Activated CD4-positive, alpha-beta T cell treated with anti-CD3 and anti-CD28 coated beads, Interleukin-2, amount 10 ng/mL, durations not matched to agents 7 days and 5 days (primary cell): ENCODE measurements around the gene PTPRN2. TPM values are rescaled to one million over a fixed set of nuclear protein-coding genes. Genes with fewer than 3 reads are reported as not detected.

Source experiments
- CTCF ChIA-PET: fragments of 350-600 bp; sonication (Branson Sonifier 250); formaldehyde crosslinking; loops from one replicate; lab custom pipeline; 2021; ENCODE audit warnings: antibody characterized with exemption; lab: Charles Lee
- POLR2A ChIA-PET: fragments of 350-600 bp; sonication (Branson Sonifier 250); formaldehyde crosslinking; loops from one replicate; lab custom pipeline; 2021; ENCODE audit warnings: antibody characterized with exemption; lab: Charles Lee
- DNase-seq: peaks from one replicate; pipeline ENCODE4 v3.0.0-alpha.2; 2020
- H3K27ac Mint-ChIP-seq: one replicate; pipeline ENCODE4 v1.8.0; 2021; ENCODE audit warnings: mild to moderate bottlenecking, moderate library complexity, mixed read lengths
- H3K27me3 Mint-ChIP-seq: one replicate; pipeline ENCODE4 v1.8.0; 2021; ENCODE audit warnings: mixed read lengths
- H3K36me3 Mint-ChIP-seq: one replicate; pipeline ENCODE4 v1.8.0; 2021; ENCODE audit warnings: low read depth, mixed read lengths
- H3K4me1 Mint-ChIP-seq: one replicate; pipeline ENCODE4 v1.8.0; 2021; ENCODE audit warnings: mixed read lengths
- H3K4me3 Mint-ChIP-seq: one replicate; pipeline ENCODE4 v1.8.0; 2021; ENCODE audit warnings: mild to moderate bottlenecking, moderate library complexity, mixed read lengths
- H3K9me3 Mint-ChIP-seq: one replicate; pipeline ENCODE4 v1.8.0; 2021; ENCODE audit warnings: mixed read lengths
- total RNA-seq, 2 experiments: library from RNA; stranded (reverse); gene quantifications; one replicate each; pipeline ENCODE4 v1.2.3, GENCODE V29; 2021

PTPRN2 gene
- total RNA-seq, 2 experiments from 2014 or later = 2.6 to 2.7 TPM

DNA sequence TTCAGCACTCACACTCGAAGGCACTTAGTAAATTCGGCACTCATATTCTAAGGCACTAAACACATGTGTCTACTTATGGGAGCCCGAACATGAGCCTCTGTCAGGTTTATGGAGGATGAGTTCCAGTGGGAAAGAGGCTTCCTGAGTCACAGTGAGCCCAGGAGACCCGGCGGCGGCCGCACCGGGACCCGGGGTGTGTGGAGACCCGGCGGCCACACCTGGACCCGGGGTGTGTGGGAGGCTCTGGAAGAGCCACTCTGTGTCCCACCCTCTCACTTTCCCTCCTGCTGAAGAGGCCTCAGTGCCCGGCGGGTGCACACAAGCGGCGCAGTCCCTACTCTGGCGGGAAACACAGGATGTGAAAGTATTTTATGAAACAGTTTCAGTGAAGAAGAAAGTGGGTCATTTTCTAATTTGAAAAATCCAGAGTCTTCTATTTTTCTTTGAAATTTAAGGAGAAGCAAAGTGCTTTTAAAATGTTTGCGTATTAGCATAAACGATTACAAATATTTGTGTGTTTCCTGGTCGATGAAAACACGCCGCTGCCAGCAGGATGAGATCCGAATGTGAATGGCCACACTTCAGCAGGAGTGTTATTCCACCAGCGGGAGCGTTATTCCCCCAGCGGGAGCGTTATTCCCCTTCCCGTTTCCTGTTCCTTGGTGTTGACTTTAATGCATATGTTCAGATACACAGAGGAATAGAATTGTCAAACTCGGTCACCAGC lies 625.7 kb downstream of the PTPRN2 start:
- H3K4me1 Mint-ChIP-seq = no peaks in the 10 kb centered on the region
- no peaks in the 10 kb centered on the region for H3K36me3 Mint-ChIP-seq
- POLR2A ChIA-PET = no interaction called here
- peaks cover 15% of the 10 kb centered on the region for H3K27me3 Mint-ChIP-seq
- H3K9me3 Mint-ChIP-seq = no peaks in the 10 kb centered on the region
- DNase-seq = no peak
- no peak overlapping the region for H3K27ac Mint-ChIP-seq
- CTCF ChIA-PET = no interaction called here
- no peak overlapping the region for H3K4me3 Mint-ChIP-seq

DNA sequence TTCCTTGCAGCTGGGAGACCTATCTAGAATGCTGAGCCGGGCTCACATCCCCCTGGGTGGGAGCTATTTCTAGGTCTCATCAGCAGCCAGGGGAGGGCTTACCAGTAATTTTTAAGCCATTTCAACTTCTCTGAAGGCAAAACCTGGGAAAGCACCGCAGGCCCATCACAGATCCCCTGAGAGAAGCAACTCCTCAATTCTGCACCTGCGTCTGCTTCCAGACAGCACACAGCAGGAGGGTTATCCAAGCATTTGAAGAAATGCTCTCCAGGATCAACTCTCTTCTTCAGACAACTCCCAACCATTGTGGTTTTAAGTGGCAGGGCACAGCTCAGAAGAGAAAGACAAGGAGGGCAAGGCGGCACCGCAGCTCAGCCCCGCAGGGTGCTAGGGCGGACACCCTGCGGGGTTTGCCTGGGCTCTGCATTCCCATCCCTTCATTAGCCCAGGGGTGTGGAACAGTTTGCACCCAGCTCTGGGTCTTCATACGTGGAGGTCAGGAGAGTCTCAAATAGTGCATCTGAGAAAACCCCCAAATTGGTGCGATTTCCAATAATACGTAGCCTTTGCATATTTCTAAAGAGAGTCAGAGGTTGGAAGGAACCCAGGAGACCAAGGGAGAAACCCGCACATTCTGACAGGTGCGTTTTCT lies 632.1 kb downstream of the PTPRN2 start:
- no peaks in the 10 kb centered on the region for H3K9me3 Mint-ChIP-seq
- no peak for DNase-seq
- H3K27me3 Mint-ChIP-seq = peaks cover 2% of the 10 kb centered on the region
- H3K27ac Mint-ChIP-seq = no peak overlapping the region
- ChIA-PET CTCF (no interaction called here), POLR2A (no interaction called here)
- H3K4me3 Mint-ChIP-seq = no peak overlapping the region
- H3K36me3 Mint-ChIP-seq = no peaks in the 10 kb centered on the region
- H3K4me1 Mint-ChIP-seq = no peaks in the 10 kb centered on the region

DNA sequence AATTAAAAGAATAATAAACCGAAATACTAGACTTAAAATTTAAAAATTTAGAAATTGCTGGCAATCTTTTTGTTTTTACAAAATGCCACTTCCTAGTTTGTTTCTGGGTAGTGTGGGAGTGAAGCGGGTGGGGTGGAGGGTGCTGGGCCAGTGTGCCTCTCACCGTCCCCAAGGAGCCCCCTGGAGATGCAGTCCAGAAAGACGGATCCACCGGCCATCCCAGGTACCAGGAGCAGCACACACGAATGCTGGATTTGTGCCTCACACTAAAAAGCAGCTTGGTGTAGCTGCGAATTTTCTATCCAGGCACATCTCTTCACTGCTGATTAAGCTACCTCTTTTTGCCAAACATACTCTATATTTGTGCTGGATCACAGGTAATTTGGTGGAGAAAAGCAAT lies 632.7 kb downstream of the PTPRN2 start:
- POLR2A ChIA-PET = no interaction called here
- no peaks in the 10 kb centered on the region for H3K9me3 Mint-ChIP-seq
- no peak for DNase-seq
- H3K27me3 Mint-ChIP-seq = no peaks in the 10 kb centered on the region
- CTCF ChIA-PET = no interaction called here
- no peaks in the 10 kb centered on the region for H3K36me3 Mint-ChIP-seq
- H3K4me3 Mint-ChIP-seq = no peak overlapping the region
- no peaks in the 10 kb centered on the region for H3K4me1 Mint-ChIP-seq
- no peak overlapping the region for H3K27ac Mint-ChIP-seq

DNA sequence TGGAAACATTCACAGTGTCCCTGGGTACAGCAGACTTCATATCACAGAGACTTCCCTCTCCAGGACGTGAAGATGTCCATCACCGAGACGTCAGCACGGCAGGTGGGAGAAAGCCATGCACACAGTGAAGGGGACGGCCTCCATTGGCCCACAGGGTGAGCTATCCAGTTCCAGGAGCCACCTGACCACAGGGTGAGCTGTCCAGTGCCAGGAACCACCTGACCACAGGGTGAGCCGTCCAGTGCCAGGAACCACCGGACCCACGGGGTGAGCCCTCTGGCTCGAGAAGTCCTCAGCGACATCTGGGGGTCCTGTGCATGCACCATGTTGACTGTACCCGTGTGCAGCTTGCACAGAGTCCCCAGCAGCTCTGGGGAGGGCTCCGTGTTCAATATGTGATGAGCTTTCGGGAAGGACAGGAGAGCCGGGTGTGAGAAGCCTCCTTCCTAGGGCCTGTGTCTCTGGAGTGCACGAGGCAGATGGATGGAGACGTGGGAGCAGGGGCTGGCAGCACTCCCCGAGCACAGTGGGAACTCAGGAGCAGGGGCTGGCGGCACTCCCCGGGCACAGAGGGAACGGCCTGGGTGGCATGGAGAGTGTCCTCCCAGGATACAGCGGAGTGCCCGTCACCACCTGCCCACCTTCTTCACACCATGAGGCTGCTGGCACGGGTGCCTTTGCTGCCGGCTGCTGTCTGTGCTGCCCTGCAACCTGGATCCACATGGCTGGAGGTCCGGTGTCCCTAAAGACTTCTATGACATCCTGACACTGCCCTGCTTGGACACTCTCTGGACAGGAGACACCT lies 634.6 kb downstream of the PTPRN2 start:
- no peak for DNase-seq
- H3K27me3 Mint-ChIP-seq = no peaks in the 10 kb centered on the region
- H3K36me3 Mint-ChIP-seq = no peaks in the 10 kb centered on the region
- POLR2A ChIA-PET = no interaction called here
- CTCF ChIA-PET = no interaction called here
- H3K27ac Mint-ChIP-seq = no peak overlapping the region
- H3K4me1 Mint-ChIP-seq = no peaks in the 10 kb centered on the region
- no peak overlapping the region for H3K4me3 Mint-ChIP-seq
- no peaks in the 10 kb centered on the region for H3K9me3 Mint-ChIP-seq

DNA sequence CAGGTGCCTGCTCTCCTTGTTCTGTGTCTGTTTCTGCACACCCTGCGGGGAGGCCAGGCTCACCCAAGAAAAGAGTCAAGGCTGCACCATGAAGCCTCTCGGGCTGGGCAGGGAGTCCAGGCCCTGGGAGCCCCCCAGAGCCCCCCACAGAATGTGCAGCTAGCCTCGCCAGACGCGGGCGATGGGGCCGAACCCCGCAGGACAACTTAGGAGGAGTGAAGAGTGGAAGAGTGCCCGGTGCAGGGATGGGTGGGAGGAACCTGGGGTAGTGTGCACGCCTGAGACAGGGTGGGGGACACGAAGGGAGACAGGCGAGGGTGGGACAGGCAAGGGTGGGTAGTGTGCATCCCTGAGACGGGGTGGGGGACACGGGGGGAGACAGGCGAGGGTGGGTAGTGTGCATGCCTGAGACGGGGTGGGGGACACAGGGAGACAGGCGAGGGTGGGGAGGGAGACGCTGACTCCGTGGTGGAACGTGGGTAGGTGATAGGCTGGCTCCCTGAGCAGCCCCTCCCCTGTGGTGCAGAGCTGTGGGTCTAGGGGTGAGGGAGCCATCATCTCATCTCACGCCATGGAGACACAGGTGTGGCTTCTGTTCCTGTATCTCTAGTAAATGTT lies 635.5 kb downstream of the PTPRN2 start:
- DNase-seq = no peak
- ChIA-PET POLR2A (no interaction called here), CTCF (no interaction called here)
- no peaks in the 10 kb centered on the region for H3K27me3 Mint-ChIP-seq
- peaks cover 6% of the 10 kb centered on the region for H3K9me3 Mint-ChIP-seq
- no peaks in the 10 kb centered on the region for H3K4me1 Mint-ChIP-seq
- no peaks in the 10 kb centered on the region for H3K36me3 Mint-ChIP-seq
- H3K27ac Mint-ChIP-seq = no peak overlapping the region
- H3K4me3 Mint-ChIP-seq = no peak overlapping the region

DNA sequence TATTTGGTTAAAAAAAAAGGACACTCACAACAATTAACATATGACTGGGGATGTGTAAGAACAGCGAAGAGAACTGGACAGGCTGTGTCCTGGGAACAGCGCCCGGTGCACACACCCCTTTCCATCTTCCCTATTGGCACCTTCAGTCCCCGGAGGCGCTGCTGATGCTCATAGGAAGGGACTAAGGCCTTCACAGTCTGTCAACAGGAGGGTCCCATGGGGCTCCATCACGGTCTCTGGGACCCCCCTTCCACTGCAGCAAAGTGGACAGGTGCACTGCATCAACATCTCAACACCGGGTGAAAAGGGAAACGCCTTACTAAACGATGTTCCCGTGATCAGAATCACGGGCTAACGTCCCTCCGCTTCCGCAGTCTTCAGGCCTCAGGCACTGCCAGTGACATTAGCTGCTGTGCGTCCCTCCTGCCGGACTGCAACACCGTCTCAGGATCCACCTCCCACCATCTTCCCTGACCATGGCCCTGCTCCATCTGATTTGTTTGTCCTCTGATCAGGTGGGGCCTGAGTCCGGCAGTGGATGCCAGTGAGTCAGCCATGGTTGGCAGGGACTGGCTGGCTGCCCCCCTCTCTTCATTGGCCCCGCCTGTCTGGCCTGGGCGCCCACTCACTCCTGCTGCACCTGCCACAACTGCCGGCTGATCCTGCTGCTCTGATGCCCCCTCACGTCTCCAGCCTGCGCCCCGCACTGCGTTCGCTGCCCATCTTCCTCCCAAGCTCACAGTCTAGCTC lies 636.1 kb downstream of the PTPRN2 start:
- Mint-ChIP-seq H3K4me1 (no peaks in the 10 kb centered on the region), H3K4me3 (no peak overlapping the region), H3K36me3 (no peaks in the 10 kb centered on the region), H3K9me3 (peaks cover 8% of the 10 kb centered on the region), H3K27ac (no peak overlapping the region), H3K27me3 (no peaks in the 10 kb centered on the region)
- DNase-seq = no peak
- CTCF ChIA-PET = no interaction called here
- POLR2A ChIA-PET = no interaction called here

DNA sequence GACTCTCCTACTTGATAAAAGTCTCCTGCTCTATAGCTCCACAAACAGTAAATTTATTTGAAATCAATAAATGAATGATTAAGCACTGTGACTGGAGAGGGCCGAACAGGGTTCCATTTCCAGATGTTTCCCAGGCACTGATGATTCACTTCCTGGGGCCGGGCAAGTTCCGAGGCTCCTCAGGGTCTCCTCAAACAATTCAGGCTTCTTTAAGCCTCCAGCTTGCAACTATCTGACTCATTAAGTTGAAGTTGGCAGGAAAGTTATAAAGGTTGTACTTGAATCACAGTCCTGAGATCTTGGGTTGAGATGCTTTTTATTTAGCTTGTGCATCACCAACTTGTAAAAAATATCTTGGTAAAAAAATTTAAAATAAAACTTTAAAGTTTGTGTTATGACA lies 637.9 kb downstream of the PTPRN2 start:
- H3K27ac Mint-ChIP-seq = no peak overlapping the region
- peaks cover 12% of the 10 kb centered on the region for H3K9me3 Mint-ChIP-seq
- H3K4me3 Mint-ChIP-seq = no peak overlapping the region
- H3K27me3 Mint-ChIP-seq = no peaks in the 10 kb centered on the region
- H3K36me3 Mint-ChIP-seq = no peaks in the 10 kb centered on the region
- no peak for DNase-seq
- CTCF ChIA-PET = no interaction called here
- POLR2A ChIA-PET = no interaction called here
- no peaks in the 10 kb centered on the region for H3K4me1 Mint-ChIP-seq

DNA sequence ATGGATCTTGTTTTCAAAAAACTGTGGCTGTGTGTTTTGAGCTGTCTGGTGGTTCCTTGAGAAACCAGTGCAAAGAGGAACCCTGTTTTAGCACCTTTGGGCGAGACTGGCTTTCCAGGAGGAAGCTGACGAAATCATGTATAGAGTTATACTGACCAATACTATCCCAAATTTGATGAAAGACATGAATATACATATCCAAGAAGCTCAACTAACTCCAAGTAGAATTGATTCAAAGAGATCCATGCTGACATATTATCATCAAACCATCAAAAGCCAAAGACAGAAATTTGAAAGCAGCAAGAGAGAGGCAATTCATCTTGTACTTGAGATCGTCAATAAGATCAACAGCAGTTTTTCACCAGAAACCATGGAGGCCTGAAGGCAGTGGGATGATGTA lies 640.1 kb downstream of the PTPRN2 start:
- no peaks in the 10 kb centered on the region for H3K27me3 Mint-ChIP-seq
- H3K4me1 Mint-ChIP-seq = no peaks in the 10 kb centered on the region
- ChIA-PET POLR2A (no interaction called here), CTCF (no interaction called here)
- no peaks in the 10 kb centered on the region for H3K36me3 Mint-ChIP-seq
- no peak overlapping the region for H3K4me3 Mint-ChIP-seq
- no peak for DNase-seq
- no peak overlapping the region for H3K27ac Mint-ChIP-seq
- H3K9me3 Mint-ChIP-seq = peaks cover 12% of the 10 kb centered on the region

DNA sequence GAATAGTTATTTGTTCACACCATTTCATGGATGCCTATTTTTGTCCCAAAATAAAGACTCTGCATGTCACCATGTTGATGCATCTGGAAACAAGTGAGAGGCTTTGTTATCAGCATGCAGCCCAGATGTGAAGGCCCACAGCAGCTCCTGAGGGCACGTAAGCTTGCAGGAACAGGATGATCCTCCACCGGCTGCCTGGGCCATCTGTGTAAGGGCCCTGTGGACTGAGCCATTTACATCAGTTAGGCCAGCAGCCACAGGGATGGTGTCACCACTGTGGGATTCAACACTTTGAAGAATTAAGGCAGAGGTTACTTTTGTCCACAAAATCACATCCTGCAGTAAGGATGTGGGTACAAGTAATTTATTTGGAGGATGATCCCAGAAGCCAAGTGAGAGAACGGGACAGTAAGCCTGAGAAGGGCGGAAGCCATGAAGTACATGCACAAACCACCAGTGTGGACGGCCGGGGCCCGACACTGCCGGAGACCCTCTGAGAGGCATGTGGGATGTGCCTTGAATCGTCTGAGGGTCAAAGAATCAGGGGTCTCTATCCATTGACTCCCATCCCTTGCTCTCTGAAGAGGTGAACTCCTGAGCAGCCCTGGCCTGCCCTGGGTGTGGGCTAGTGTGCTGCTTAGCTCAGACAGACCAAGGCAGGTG lies 641.1 kb downstream of the PTPRN2 start:
- Mint-ChIP-seq H3K9me3 (peaks cover 12% of the 10 kb centered on the region), H3K36me3 (no peaks in the 10 kb centered on the region), H3K27ac (no peak overlapping the region), H3K4me3 (no peak overlapping the region), H3K4me1 (no peaks in the 10 kb centered on the region), H3K27me3 (no peaks in the 10 kb centered on the region)
- ChIA-PET CTCF (no interaction called here), POLR2A (no interaction called here)
- no peak for DNase-seq

DNA sequence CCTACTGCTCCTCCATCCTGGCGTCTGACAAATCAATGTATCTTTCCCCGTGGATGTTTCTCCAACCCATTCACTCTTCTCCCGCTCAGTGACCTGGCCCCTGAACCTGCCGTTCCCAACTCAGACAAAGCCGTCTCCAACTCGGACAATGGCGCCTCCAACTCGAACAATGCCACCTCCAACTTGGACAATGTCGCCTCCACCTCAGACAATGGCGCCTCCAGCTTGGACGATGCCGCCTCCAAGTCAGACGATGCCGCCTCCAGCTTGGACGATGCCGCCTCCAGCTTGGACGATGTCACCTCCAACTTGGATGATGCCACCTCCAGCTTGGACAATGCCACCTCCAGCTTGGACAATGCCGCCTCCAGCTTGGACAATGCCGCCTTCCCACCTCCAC lies 642.2 kb downstream of the PTPRN2 start:
- ChIA-PET CTCF (no interaction called here), POLR2A (no interaction called here)
- H3K27me3 Mint-ChIP-seq = no peaks in the 10 kb centered on the region
- DNase-seq = no peak
- no peak overlapping the region for H3K27ac Mint-ChIP-seq
- no peak overlapping the region for H3K4me3 Mint-ChIP-seq
- H3K36me3 Mint-ChIP-seq = no peaks in the 10 kb centered on the region
- no peaks in the 10 kb centered on the region for H3K4me1 Mint-ChIP-seq
- peaks cover 12% of the 10 kb centered on the region for H3K9me3 Mint-ChIP-seq

DNA sequence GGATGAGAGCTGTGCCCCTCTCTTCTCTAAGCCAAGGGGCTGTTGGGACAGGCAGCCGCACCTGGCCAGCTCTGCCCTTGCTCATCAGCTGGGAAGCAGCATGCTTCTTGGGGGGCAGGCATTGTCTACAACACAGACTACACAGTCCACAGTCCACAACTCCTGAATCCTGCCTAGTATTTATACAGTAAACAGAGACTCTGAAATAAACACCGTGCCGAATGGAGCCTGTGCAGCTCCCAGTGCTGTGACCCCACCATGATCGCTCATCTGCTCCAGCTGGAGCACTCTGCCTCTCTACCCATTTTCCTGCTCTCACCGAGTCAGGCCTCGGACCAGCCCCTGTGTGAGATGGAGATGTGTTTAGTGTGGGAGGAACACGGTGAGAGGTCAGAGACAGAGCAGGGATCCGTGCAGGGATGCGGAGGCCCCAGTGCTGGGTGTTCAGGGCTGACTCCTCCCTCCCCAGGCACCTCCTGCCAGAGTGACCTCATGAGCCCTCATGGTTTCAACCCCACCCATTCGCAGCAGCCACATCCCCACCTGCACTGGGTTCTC lies 642.8 kb downstream of the PTPRN2 start:
- H3K36me3 Mint-ChIP-seq = no peaks in the 10 kb centered on the region
- H3K9me3 Mint-ChIP-seq = peaks cover 12% of the 10 kb centered on the region
- H3K27ac Mint-ChIP-seq = no peak overlapping the region
- CTCF ChIA-PET = no interaction called here
- no peaks in the 10 kb centered on the region for H3K27me3 Mint-ChIP-seq
- POLR2A ChIA-PET = no interaction called here
- H3K4me3 Mint-ChIP-seq = no peak overlapping the region
- H3K4me1 Mint-ChIP-seq = no peaks in the 10 kb centered on the region
- no peak for DNase-seq

DNA sequence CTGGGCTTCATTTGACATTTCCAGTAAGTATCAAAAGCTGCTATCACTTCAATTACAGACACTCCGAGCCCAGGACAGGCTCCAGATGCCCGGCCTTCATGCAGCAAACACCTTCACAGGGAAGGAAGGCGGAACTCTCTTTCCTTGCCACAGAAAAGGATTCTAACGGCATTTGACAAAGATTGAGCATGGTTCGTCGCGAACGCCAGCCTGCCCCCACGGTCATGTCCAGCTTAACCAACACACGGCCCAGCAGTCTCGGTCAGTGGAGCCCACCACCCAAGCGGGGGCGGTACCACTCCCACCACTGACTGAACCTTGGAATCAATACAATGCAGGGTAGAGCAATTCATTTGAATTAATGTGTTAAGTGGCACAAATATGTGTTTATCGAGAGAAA lies 643.6 kb downstream of the PTPRN2 start:
- Mint-ChIP-seq H3K4me1 (no peaks in the 10 kb centered on the region), H3K27me3 (no peaks in the 10 kb centered on the region), H3K9me3 (peaks cover 12% of the 10 kb centered on the region), H3K36me3 (no peaks in the 10 kb centered on the region), H3K27ac (no peak overlapping the region), H3K4me3 (no peak overlapping the region)
- no peak for DNase-seq
- ChIA-PET POLR2A (no interaction called here), CTCF (no interaction called here)
